B cell (primary cell): ENCODE measurements around the gene ATG12. TPM values are rescaled to one million over a fixed set of nuclear protein-coding genes. Genes with fewer than 3 reads are reported as not detected.

Experiments
- ATAC-seq: fragments of 200-7000 bp; cut with Tn5 transposase; one replicate; pipeline ENCODE4 v1.10.0; 2021; ENCODE audit warnings: low read depth, mild to moderate bottlenecking, moderate number of reproducible peaks, moderate library complexity
- CTCF ChIA-PET: fragments of 350-600 bp; sonication (Branson Sonifier 250); formaldehyde crosslinking; loops from one replicate; lab custom pipeline; 2021; ENCODE audit warnings: antibody characterized with exemption, inconsistent platforms; lab: Charles Lee
- POLR2A ChIA-PET: fragments of 350-600 bp; sonication (Branson Sonifier 250); formaldehyde crosslinking; loops from one replicate; lab custom pipeline; 2021; ENCODE audit warnings: antibody characterized with exemption; lab: Charles Lee
- DNase-seq: peaks from one replicate; pipeline ENCODE4 v3.0.0; 2013
- H2AFZ ChIP-seq: 2 replicates; pipeline ENCODE4 v1.6.1; 2012; ENCODE audit warnings: mild to moderate bottlenecking, low read depth, low read length; ENCODE audit not compliant: insufficient read depth, poor library complexity, severe bottlenecking
- H3K27ac ChIP-seq, 2 donors: 1 replicate in 1 of 2; 2 replicates in 1 of 2; pipeline ENCODE4 v1.5.1; 2012 to 2013; ENCODE audit warnings: low read length in 2 of 2, mild to moderate bottlenecking in 2 of 2, moderate library complexity in 1 of 2
- H3K27me3 ChIP-seq, 4 experiments: fragments of 200-600 bp in 1 of 4; sonication (generic) in 1 of 4; replicated peaks in 1 of 4; 1 replicate in 2 of 4; 2 replicates in 2 of 4; pipeline versions ENCODE4 v1.6.1 to v1.7.0; 2013 to 2016; ENCODE audit warnings: low read length in 3 of 4, mild to moderate bottlenecking in 2 of 4, mixed read lengths in 1 of 4, moderate library complexity in 1 of 4; ENCODE audit not compliant: insufficient read depth in 4 of 4, control insufficient read depth in 3 of 4; ENCODE audit errors: control extremely low read depth in 1 of 4
- H3K36me3 ChIP-seq, 2 experiments: replicated peaks in 1 of 2; 1 replicate in 1 of 2; 2 replicates in 1 of 2; pipeline versions ENCODE4 v1.6.1 to v1.7.1; 2013; ENCODE audit warnings: low read length in 1 of 2; ENCODE audit not compliant: insufficient read depth in 2 of 2, control insufficient read depth in 1 of 2; ENCODE audit errors: control extremely low read depth in 1 of 2, extremely low read depth in 1 of 2
- H3K4me1 ChIP-seq, 2 donors: fragments of 200-600 bp in 1 of 2; sonication (generic) in 1 of 2; 1 replicate in 1 of 2; 2 replicates in 1 of 2; pipeline versions ENCODE4 v1.5.1 to v1.6.1; 2013 to 2017; ENCODE audit warnings: low read length in 2 of 2; ENCODE audit not compliant: control insufficient read depth in 2 of 2, insufficient read depth in 2 of 2
- H3K4me2 ChIP-seq: replicated peaks from 2 replicates; pipeline ENCODE3; 2012; ENCODE audit warnings: mild to moderate bottlenecking, low read depth, low read length; ENCODE audit not compliant: poor library complexity, severe bottlenecking
- H3K4me3 ChIP-seq, 5 experiments: fragments of 200-600 bp in 1 of 5; sonication (generic) in 1 of 5; 1 replicate in 3 of 5; 2 replicates in 2 of 5; pipeline versions ENCODE4 v1.5.1 to v1.7.0; 2011 to 2016; ENCODE audit warnings: low read length in 4 of 5, mild to moderate bottlenecking in 4 of 5, low read depth in 2 of 5, control low read depth in 1 of 5, moderate library complexity in 1 of 5; ENCODE audit not compliant: insufficient read depth in 1 of 5; ENCODE audit errors: control extremely low read depth in 1 of 5, extremely low read depth in 1 of 5
- H3K79me2 ChIP-seq: fragments of 200-600 bp; sonication (generic); one replicate; pipeline ENCODE4 v1.6.0; 2016; ENCODE audit warnings: low read length; ENCODE audit not compliant: control insufficient read depth, insufficient read depth
- H3K9ac ChIP-seq: fragments of 200-600 bp; sonication (generic); 2 replicates; pipeline ENCODE4 v1.6.1; 2017; ENCODE audit warnings: mild to moderate bottlenecking, low read length, moderate library complexity
- H3K9me3 ChIP-seq, 3 donors: one replicate each; pipeline versions ENCODE4 v1.6.1 to v1.7.1; 2013; ENCODE audit warnings: low read length in 2 of 3; ENCODE audit not compliant: control insufficient read depth in 2 of 3, insufficient read depth in 1 of 3; ENCODE audit errors: control extremely low read depth in 1 of 3
- H4K20me1 ChIP-seq: 2 replicates; pipeline ENCODE4 v1.6.0; 2012; ENCODE audit warnings: mild to moderate bottlenecking, low read length; ENCODE audit not compliant: insufficient read depth, control insufficient read depth, poor library complexity, severe bottlenecking
- H3K27ac Mint-ChIP-seq: one replicate; pipeline ENCODE4 v1.8.0; 2021; ENCODE audit warnings: mixed read lengths
- H3K27me3 Mint-ChIP-seq: one replicate; pipeline ENCODE4 v1.8.0; 2021; ENCODE audit warnings: mixed read lengths
- H3K4me1 Mint-ChIP-seq: one replicate; pipeline ENCODE4 v1.8.0; 2021; ENCODE audit warnings: mixed read lengths
- H3K4me3 Mint-ChIP-seq: one replicate; pipeline ENCODE4 v1.8.0; 2021; ENCODE audit warnings: mixed read lengths
- H3K9me3 Mint-ChIP-seq: one replicate; pipeline ENCODE4 v1.8.0; 2022; ENCODE audit warnings: mixed read lengths; ENCODE audit not compliant: insufficient read depth
- CTCF ChIP-seq: fragments of 200-600 bp; IDR thresholded peaks from one replicate; pipeline ENCODE4 v1.8.0; 2022; ENCODE audit warnings: antibody characterized with exemption, mild to moderate bottlenecking
- EZH2 ChIP-seq: IDR thresholded peaks from 2 replicates; pipeline ENCODE4 v1.6.1; 2012; ENCODE audit warnings: borderline replicate concordance, low read depth, mild to moderate bottlenecking, moderate library complexity, low read length; ENCODE audit not compliant: insufficient read depth, poor library complexity, severe bottlenecking
- WGBS: methylation state at CpG from one replicate; pipeline ENCODE4 v1.1.5; 2013; ENCODE audit warnings: missing lambda C conversion rate; ENCODE audit not compliant: insufficient coverage; 5-methylcytosine and 5-hydroxymethylcytosine counted together
- intact Hi-C: fragments of 100-400 bp; cut with micrococcal nuclease; formaldehyde crosslinking; loops from one replicate; pipeline ENCODE4 v1.10.0; 2022
- polyA plus RNA-seq: library from polyadenylated mRNA; depleted of rRNA; stranded (reverse); fragments of >200 nt; gene quantifications from 2 replicates; pipeline ENCODE4 v1.2.3, GENCODE V29; 2012
- total RNA-seq, 2 donors: library from RNA; stranded (reverse); fragments of 120-200 nt in 1 of 2; gene quantifications; 1 replicate in 1 of 2; 2 replicates in 1 of 2; pipeline versions ENCODE4 v1.2.3 to v1.2.4, GENCODE V29; 2013 to 2022

The ATG12 gene
- total and polyA plus RNA-seq, 2 donors (not counting 1 experiment from before 2014, with no cell fraction given) = 60.8 to 97.5 TPM

GRCh38 chr5:115872447-115872846, 31.1 kb upstream of the ATG12 start:
- intact Hi-C loops = no loop called here

GRCh38 chr5:115869256-115869795, 28.0 kb upstream of the ATG12 start:
- H3K4me1 Mint-ChIP-seq = peaks cover 5% of the 10 kb centered on the region
- TF ChIP-seq EZH2 (no peak), CTCF (no peak)
- H3K27me3 Mint-ChIP-seq = no peaks in the 10 kb centered on the region
- H3K4me2 ChIP-seq = no peak overlapping the region
- no peaks in the 10 kb centered on the region for H3K4me1 ChIP-seq
- ChIA-PET CTCF (interaction anchor here (0.6 kb wide), 1 partner anchor 493 kb away, joined by 3 read pairs; no protein-coding TSS in a partner anchor), POLR2A (no interaction called here)
- DNase-seq (no peak), ATAC-seq (no peak)
- H3K27me3 ChIP-seq = no peaks in the 10 kb centered on the region
- no peak overlapping the region for H3K9ac ChIP-seq
- no peak overlapping the region for H3K27ac Mint-ChIP-seq
- WGBS = 100% methylated on average over 1 of the region's 3 CpGs
- H3K79me2 ChIP-seq = no peaks in the 10 kb centered on the region
- H2AFZ ChIP-seq = no peak overlapping the region
- no peak overlapping the region for H3K27ac ChIP-seq
- H3K4me3 Mint-ChIP-seq = no peak overlapping the region
- intact Hi-C loops = no loop called here
- H3K36me3 ChIP-seq = peaks cover 0 to 20% of the 10 kb centered on the region in 2 experiments
- no peak overlapping the region for H3K4me3 ChIP-seq
- H3K9me3 ChIP-seq = no peaks in the 10 kb centered on the region
- H3K9me3 Mint-ChIP-seq = no peaks in the 10 kb centered on the region
- H4K20me1 ChIP-seq = no peaks in the 10 kb centered on the region

More at GRCh38 chr5:115872447-115872846, 31.1 kb upstream of the ATG12 start:
- POLR2A ChIA-PET = no interaction called here
- Histone ChIP-seq H3K4me2 (no peak overlapping the region), H3K4me1 (no peaks in the 10 kb centered on the region), H3K4me3 (no peak overlapping the region), H3K79me2 (no peaks in the 10 kb centered on the region), H3K27me3 (no peaks in the 10 kb centered on the region), H2AFZ (no peak overlapping the region), H3K9ac (no peak overlapping the region), H4K20me1 (no peaks in the 10 kb centered on the region), H3K27ac (no peak overlapping the region), H3K36me3 (peaks cover 0 to 20% of the 10 kb centered on the region in 2 experiments), H3K9me3 (no peaks in the 10 kb centered on the region)
- WGBS = no CpG with 5 or more reads among the region's 2 CpGs
- ATAC-seq (no peak), DNase-seq (no peak)
- Mint-ChIP-seq H3K9me3 (no peaks in the 10 kb centered on the region), H3K27me3 (no peaks in the 10 kb centered on the region), H3K4me1 (no peaks in the 10 kb centered on the region), H3K4me3 (no peak overlapping the region), H3K27ac (no peak overlapping the region)
- no peak for TF ChIP-seq CTCF
- no peak for TF ChIP-seq EZH2
- CTCF ChIA-PET = no interaction called here
